Spleen (tissue), 7 donors: ENCODE data around the gene MEX3C.
A peak's percentile ranks its signal among the peaks of the same experiment; 100 is the strongest.

Experiments used
- CTCF ChIP-seq, 11 experiments: fragments of 200-600 bp in 7 of 11; fragments of 450-650 bp in 4 of 11; sonication (generic) in 4 of 11; IDR thresholded peaks in 8 of 11; conservative IDR thresholded peaks in 3 of 11; 1 replicate in 7 of 11; 2 replicates in 4 of 11; pipeline versions ENCODE4 v1.4.0 to v1.8.0; 2016 to 2021; ENCODE audit warnings: antibody characterized with exemption in 11 of 11, inconsistent platforms in 4 of 11, mild to moderate bottlenecking in 1 of 11
- POLR2AphosphoS5 ChIP-seq, 3 donors: sonication (generic); formaldehyde crosslinking; IDR thresholded peaks; one replicate each; pipeline ENCODE4 v1.5.1; 2017; ENCODE audit warnings: antibody characterized with exemption in 3 of 3
- donor health status: DM: no; HTN: no; CAD: no; lungs with moderate emphysema.
- donor health status: DM: no; HTN: no; CAD: no.
- donor health status: DM: no; HTN: no; CAD: no.

GRCh38 chr18:51151568-51152511 is 45.6 kb downstream of the MEX3C start:
- peak in 7 of 11 experiments; percentile 13 to 43 (median 23) for TF ChIP-seq CTCF (IDR thresholded peaks at IDR 0.05 in 8 of 11, conservative IDR thresholded peaks at IDR 0.05 in 3 of 11)
- TF ChIP-seq POLR2AphosphoS5 (IDR thresholded peaks at IDR 0.05), result peak; percentile 11 to 54 (median 48)
